K562 (cell line): Measurements from ENCODE around the gene CNPY2. TPM values are rescaled to one million over a fixed set of nuclear protein-coding genes. Genes with fewer than 3 reads are reported as not detected.

Source experiments
- BCOR ChIP-seq: fragments of 450-650 bp; IDR thresholded peaks from 2 replicates; pipeline ENCODE4 v1.6.1; 2016
- BRD4 ChIP-seq: fragments of 200-600 bp; sonication (generic); IDR thresholded peaks from 2 replicates; pipeline ENCODE4 v1.6.1; 2017; ENCODE audit warnings: inconsistent platforms
- CCAR2 ChIP-seq: fragments of 200-400 bp; formaldehyde crosslinking; IDR thresholded peaks from 2 replicates; pipeline ENCODE4 v1.6.1; 2017; ENCODE audit warnings: mild to moderate bottlenecking, low read depth, low read length
- FOXA1 ChIP-seq: fragments of 450-650 bp; IDR thresholded peaks from 2 replicates; pipeline ENCODE4 v1.6.1; 2016; ENCODE audit warnings: mild to moderate bottlenecking, borderline replicate concordance
- FOXP1 ChIP-seq: sonication (generic); formaldehyde crosslinking; IDR thresholded peaks from 2 replicates; pipeline ENCODE4 v1.8.0; 2022; ENCODE audit warnings: mild to moderate bottlenecking, missing genetic modification reagents
- GABPB1 ChIP-seq: sonication (generic); formaldehyde crosslinking; IDR thresholded peaks from 2 replicates; pipeline ENCODE4 v1.8.0; 2022; ENCODE audit warnings: mild to moderate bottlenecking, missing genetic modification reagents
- GABPB2 ChIP-seq: fragments of 250-450 bp; sonication (Bioruptor Pico); conservative IDR thresholded peaks from 2 replicates; pipeline ENCODE4 v1.5.1; 2021; ENCODE audit warnings: mild to moderate bottlenecking
- MEF2D ChIP-seq: conservative IDR thresholded peaks from 2 replicates; pipeline ENCODE4 v1.6.1; 2016; ENCODE audit warnings: low read depth, missing genetic modification characterization, missing compliant biosample characterization
- NR2C1 ChIP-seq, 2 experiments: fragments of 450-650 bp; IDR thresholded peaks; 2 replicates each; pipeline ENCODE4 v1.6.1; 2017; ENCODE audit warnings: mild to moderate bottlenecking in 2 of 2, antibody characterized with exemption in 1 of 2, inconsistent platforms in 1 of 2, missing compliant biosample characterization in 1 of 2, missing genetic modification characterization in 1 of 2
- NR3C1 ChIP-seq: sonication (generic); formaldehyde crosslinking; IDR thresholded peaks from 2 replicates; pipeline ENCODE4 v1.8.1; 2022; ENCODE audit warnings: missing genetic modification reagents
- POLR2H ChIP-seq: IDR thresholded peaks from 2 replicates; pipeline ENCODE4 v1.6.1; 2016; ENCODE audit warnings: missing genetic modification characterization, low read depth, mild to moderate bottlenecking, control low read depth, missing compliant biosample characterization, moderate library complexity
- PRMT5 ChIP-seq: sonication (generic); formaldehyde crosslinking; IDR thresholded peaks from 2 replicates; pipeline ENCODE4 v1.5.0; 2020; ENCODE audit warnings: missing genetic modification reagents
- RBM34 ChIP-seq: fragments of 200-400 bp; formaldehyde crosslinking; IDR thresholded peaks from 2 replicates; pipeline ENCODE4 v1.6.1; 2018; ENCODE audit warnings: low read length, borderline replicate concordance; ENCODE audit not compliant: insufficient read depth
- SETDB1 ChIP-seq: IDR thresholded peaks from one replicate; pipeline ENCODE4 v1.6.1; 2012; ENCODE audit warnings: low read length, control low read depth, inconsistent platforms
- SIN3B ChIP-seq: fragments of 450-650 bp; IDR thresholded peaks from 2 replicates; pipeline ENCODE4 v1.6.1; 2017; ENCODE audit warnings: low read depth, mild to moderate bottlenecking, moderate library complexity
- SMC3 ChIP-seq: conservative IDR thresholded peaks from 2 replicates; pipeline ENCODE4 v1.6.1; 2011; ENCODE audit warnings: low read depth, low read length, improper control_type of control experiment; ENCODE audit not compliant: insufficient read depth
- SREBF2 ChIP-seq: sonication (generic); formaldehyde crosslinking; IDR thresholded peaks from 2 replicates; pipeline ENCODE4 v1.4.0; 2020; ENCODE audit warnings: mild to moderate bottlenecking, missing genetic modification reagents
- TEAD4 ChIP-seq, 2 experiments: sonication (generic) in 1 of 2; formaldehyde crosslinking in 1 of 2; IDR thresholded peaks; 2 replicates each; pipeline versions ENCODE4 v1.6.1 to v1.8.0; 2012 to 2022; ENCODE audit warnings: borderline replicate concordance in 1 of 2, inconsistent platforms in 1 of 2, low read length in 1 of 2, mild to moderate bottlenecking in 1 of 2, missing genetic modification reagents in 1 of 2
- ZNF124 ChIP-seq: sonication (generic); formaldehyde crosslinking; IDR thresholded peaks from 2 replicates; pipeline ENCODE4 v1.8.1; 2022; ENCODE audit warnings: missing genetic modification reagents
- ZNF354B ChIP-seq: fragments of 250-450 bp; sonication (Bioruptor Pico); IDR thresholded peaks from 2 replicates; pipeline ENCODE4 v1.4.0; 2020
- ZNF41 ChIP-seq: fragments of 250-450 bp; sonication (Bioruptor Pico); conservative IDR thresholded peaks from 2 replicates; pipeline ENCODE4 v1.4.0; 2020; ENCODE audit warnings: mild to moderate bottlenecking
- ZNF717 ChIP-seq: fragments of 250-450 bp; sonication (Bioruptor Pico); IDR thresholded peaks from 2 replicates; pipeline ENCODE4 v1.5.0; 2021
- ZZZ3 ChIP-seq: fragments of 450-650 bp; IDR thresholded peaks from 2 replicates; pipeline ENCODE4 v1.6.1; 2016; ENCODE audit warnings: antibody characterized with exemption, mild to moderate bottlenecking, moderate library complexity
- polyA plus RNA-seq, 8 experiments: library from polyadenylated mRNA; depleted of rRNA in 4 of 8; stranded (reverse) in 5 of 8; unstranded in 3 of 8; fragments of >200 nt; fragmentation: Nextera tagmentation in 2 of 8; fragmentation: Illumina TruSeq in 1 of 8; extraction: Ambion mirVana in 2 of 8; extraction: Trizol in 1 of 8; gene quantifications; 2 replicates each; pipeline versions ENCODE4 v1.2.1 to v1.2.3, GENCODE V29; 2011 to 2014; ENCODE audit warnings: inconsistent platforms in 1 of 8, missing spikeins in 1 of 8
- total RNA-seq, 7 experiments: library from RNA; depleted of rRNA in 6 of 7; stranded (reverse); fragments of >200 nt in 6 of 7; fragmentation: Illumina TruSeq in 2 of 7; extraction: Trizol in 2 of 7; gene quantifications; 2 replicates each; pipeline versions ENCODE4 v1.2.1 to v1.2.3, GENCODE V29; 2011 to 2021; ENCODE audit warnings: low replicate concordance in 1 of 7
- TF ChIP-seq, protein P1 (sequence below): fragments of 450-650 bp; IDR thresholded peaks from 2 replicates; pipeline ENCODE4 v1.7.0; 2016; ENCODE audit warnings: borderline replicate concordance
- TF ChIP-seq, protein P2 (sequence below): fragments of 450-650 bp; formaldehyde crosslinking; IDR thresholded peaks from 2 replicates; pipeline ENCODE4 v1.4.0; 2022; ENCODE audit warnings: mild to moderate bottlenecking, moderate library complexity
- TF ChIP-seq, protein P3 (sequence below): sonication (generic); formaldehyde crosslinking; IDR thresholded peaks from 2 replicates; pipeline ENCODE4 v1.8.1; 2022; ENCODE audit warnings: missing genetic modification reagents
- TF ChIP-seq, protein P4 (sequence below): IDR thresholded peaks from 2 replicates; pipeline ENCODE4 v1.6.1; 2011; ENCODE audit not compliant: insufficient read length; ENCODE audit errors: extremely low read depth

CNPY2 gene
- total and polyA plus RNA-seq, 9 of the 15 experiments (the other 6 are each of a cell fraction or from before 2014, with no cell fraction given), result 33.8 to 190 (median 138) TPM

DNA sequence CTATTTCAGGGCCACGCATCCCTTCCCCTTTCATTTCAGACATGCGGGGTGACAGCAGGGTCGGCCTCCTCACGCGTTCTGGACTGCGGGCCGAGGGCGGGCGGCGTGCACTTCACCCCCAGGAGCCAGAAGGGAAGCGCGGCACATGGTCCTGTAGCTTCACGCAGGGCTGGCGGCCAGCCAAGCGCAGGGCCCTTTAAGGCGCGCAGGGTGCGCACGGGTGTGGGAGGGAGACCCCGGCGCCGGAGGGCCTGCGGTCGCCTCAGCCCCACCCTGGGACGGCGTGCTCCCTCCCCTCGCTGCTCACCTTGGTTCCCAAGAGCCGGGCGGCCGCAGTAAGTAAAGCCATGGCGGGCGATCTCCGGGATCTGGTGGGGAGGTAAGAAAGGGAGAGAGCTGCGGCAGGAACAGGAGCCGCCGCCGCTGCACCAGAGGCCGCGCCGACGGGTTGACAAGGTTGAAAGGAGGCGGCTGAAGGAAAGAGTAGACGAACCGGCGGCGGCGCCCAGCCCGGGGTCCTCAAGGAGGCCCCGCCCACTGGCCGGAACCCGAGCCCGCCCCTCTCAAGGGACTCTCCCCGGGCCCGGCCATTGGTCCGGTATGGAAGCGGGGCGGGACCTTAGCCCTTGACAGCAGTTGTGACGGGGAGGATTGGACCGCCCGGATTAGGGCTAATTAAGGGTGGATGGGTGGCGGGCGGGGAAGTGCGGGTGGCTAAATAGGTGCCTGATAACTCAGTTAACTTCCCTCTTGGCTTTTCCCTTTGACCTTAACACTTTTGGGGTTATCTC lies 15.7 kb downstream of the CNPY2 start, which contains the start of gene CS (continued):
- TF ChIP-seq, protein P1, sequence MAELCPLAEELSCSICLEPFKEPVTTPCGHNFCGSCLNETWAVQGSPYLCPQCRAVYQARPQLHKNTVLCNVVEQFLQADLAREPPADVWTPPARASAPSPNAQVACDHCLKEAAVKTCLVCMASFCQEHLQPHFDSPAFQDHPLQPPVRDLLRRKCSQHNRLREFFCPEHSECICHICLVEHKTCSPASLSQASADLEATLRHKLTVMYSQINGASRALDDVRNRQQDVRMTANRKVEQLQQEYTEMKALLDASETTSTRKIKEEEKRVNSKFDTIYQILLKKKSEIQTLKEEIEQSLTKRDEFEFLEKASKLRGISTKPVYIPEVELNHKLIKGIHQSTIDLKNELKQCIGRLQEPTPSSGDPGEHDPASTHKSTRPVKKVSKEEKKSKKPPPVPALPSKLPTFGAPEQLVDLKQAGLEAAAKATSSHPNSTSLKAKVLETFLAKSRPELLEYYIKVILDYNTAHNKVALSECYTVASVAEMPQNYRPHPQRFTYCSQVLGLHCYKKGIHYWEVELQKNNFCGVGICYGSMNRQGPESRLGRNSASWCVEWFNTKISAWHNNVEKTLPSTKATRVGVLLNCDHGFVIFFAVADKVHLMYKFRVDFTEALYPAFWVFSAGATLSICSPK, result no peak
- TF ChIP-seq MEF2D (tag) (no peak), GABPB2 (no peak), GABPB1 (CRISPR knock-in tag) (peak; percentile 64), PRMT5 (CRISPR knock-in tag) (no peak), NR3C1 (no peak), BCOR (no peak), SETDB1 (no peak), ZNF41 (CRISPR knock-in tag) (no peak), ZNF124 (CRISPR knock-in tag) (no peak), FOXP1 (CRISPR knock-in tag) (peak; percentile 88; the same call in 1 of the 2 replicates), TEAD4 (IDR thresholded peaks at IDR 0.05; ENCODE audit: low read length) (no peak), TEAD4 (CRISPR knock-in tag; IDR thresholded peaks at IDR 0.05; ENCODE audit: borderline replicate concordance) (no peak), SMC3 (no peak), SREBF2 (no peak), BRD4 (no peak), FOXA1 (no peak), ZNF354B (CRISPR knock-in tag) (no peak), CCAR2 (no peak), SIN3B (no peak), ZZZ3 (no peak), POLR2H (tag) (peak; percentile 77), RBM34 (no peak), ZNF717 (CRISPR knock-in tag) (no peak), NR2C1 (IDR thresholded peaks at IDR 0.05) (no peak), NR2C1 (tag; IDR thresholded peaks at IDR 0.05) (no peak)
- TF ChIP-seq, protein P2, sequence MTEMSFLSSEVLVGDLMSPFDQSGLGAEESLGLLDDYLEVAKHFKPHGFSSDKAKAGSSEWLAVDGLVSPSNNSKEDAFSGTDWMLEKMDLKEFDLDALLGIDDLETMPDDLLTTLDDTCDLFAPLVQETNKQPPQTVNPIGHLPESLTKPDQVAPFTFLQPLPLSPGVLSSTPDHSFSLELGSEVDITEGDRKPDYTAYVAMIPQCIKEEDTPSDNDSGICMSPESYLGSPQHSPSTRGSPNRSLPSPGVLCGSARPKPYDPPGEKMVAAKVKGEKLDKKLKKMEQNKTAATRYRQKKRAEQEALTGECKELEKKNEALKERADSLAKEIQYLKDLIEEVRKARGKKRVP (CRISPR knock-in tag), result no peak
- TF ChIP-seq, protein P3, sequence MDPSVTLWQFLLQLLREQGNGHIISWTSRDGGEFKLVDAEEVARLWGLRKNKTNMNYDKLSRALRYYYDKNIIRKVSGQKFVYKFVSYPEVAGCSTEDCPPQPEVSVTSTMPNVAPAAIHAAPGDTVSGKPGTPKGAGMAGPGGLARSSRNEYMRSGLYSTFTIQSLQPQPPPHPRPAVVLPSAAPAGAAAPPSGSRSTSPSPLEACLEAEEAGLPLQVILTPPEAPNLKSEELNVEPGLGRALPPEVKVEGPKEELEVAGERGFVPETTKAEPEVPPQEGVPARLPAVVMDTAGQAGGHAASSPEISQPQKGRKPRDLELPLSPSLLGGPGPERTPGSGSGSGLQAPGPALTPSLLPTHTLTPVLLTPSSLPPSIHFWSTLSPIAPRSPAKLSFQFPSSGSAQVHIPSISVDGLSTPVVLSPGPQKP, result no peak
- TF ChIP-seq, protein P4, sequence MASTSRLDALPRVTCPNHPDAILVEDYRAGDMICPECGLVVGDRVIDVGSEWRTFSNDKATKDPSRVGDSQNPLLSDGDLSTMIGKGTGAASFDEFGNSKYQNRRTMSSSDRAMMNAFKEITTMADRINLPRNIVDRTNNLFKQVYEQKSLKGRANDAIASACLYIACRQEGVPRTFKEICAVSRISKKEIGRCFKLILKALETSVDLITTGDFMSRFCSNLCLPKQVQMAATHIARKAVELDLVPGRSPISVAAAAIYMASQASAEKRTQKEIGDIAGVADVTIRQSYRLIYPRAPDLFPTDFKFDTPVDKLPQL, result no peak
